CMK (cell line): Measurements from ENCODE around the gene C16orf96.

Experiments
- DNase-seq: peaks from one replicate; pipeline ENCODE4 v3.0.0-alpha.2; 2010; ENCODE audit warnings: low read depth

Gene C16orf96

GRCh38 chr16:4649744-4650442, 93.8 kb downstream of the C16orf96 start:
- no peak for DNase-seq
